ENCODE results near the gene TTLL3. TPM values are rescaled to one million over a fixed set of nuclear protein-coding genes. Genes with fewer than 3 reads are reported as not detected.

TTLL3 gene, protein sequence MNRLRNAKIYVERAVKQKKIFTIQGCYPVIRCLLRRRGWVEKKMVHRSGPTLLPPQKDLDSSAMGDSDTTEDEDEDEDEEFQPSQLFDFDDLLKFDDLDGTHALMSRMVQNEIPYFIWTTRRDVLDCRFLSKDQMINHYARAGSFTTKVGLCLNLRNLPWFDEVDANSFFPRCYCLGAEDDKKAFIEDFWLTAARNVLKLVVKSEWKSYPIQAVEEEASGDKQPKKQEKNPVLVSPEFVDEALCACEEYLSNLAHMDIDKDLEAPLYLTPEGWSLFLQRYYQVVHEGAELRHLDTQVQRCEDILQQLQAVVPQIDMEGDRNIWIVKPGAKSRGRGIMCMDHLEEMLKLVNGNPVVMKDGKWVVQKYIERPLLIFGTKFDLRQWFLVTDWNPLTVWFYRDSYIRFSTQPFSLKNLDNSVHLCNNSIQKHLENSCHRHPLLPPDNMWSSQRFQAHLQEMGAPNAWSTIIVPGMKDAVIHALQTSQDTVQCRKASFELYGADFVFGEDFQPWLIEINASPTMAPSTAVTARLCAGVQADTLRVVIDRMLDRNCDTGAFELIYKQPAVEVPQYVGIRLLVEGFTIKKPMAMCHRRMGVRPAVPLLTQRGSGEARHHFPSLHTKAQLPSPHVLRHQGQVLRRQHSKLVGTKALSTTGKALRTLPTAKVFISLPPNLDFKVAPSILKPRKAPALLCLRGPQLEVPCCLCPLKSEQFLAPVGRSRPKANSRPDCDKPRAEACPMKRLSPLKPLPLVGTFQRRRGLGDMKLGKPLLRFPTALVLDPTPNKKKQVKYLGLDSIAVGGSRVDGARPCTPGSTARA
- total RNA-seq (2022; extraction: Qiagen RNA extraction): 6.0 to 8.3 TPM (median 7.0 TPM) in 5 replicates

DNA sequence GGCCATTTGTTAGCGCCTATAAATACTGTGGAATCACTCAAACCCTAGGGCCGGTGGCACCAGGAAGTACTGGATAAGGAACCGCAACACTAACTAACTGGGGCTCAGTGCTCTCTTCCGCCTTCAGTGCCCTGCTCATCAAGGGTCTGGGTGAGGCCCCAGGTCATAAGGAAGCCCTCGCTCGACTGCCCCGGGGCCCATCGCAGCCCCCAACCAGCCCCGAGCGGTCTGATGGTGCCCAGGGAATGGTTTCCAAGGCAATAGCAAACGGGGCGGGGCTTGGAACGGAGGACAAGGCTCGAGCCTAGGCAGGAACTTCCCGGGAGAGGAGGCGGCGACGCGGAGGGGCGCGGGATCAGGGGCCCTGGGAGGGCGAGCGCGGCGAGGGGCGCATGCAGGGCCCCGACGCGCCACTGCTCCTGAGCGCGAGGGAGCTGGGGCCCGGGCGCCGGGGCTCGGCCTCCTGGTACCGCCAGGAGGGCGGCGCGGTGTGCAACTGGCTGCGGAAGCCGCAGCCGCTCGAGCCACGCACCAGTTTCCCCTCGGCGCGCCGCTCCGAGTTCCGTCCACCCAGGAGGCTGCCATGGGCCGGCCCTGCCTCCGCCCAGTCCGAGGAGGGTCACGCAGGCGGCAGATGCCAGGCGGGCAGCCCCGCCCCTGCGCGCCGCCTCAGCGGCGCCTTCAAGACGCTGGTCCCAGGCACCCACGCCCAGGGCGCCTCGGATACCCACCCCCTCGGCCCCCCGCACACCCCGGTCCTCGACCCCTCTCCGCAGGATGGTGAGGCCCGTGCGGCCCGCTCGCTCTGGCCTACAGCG is at the start of gene TTLL3:
Gene TTLL3, plus strand, starts transcription at position 648 of the 818 bp plus-strand sequence. CDS start 400 bp downstream, outside the sequence.

DNA sequence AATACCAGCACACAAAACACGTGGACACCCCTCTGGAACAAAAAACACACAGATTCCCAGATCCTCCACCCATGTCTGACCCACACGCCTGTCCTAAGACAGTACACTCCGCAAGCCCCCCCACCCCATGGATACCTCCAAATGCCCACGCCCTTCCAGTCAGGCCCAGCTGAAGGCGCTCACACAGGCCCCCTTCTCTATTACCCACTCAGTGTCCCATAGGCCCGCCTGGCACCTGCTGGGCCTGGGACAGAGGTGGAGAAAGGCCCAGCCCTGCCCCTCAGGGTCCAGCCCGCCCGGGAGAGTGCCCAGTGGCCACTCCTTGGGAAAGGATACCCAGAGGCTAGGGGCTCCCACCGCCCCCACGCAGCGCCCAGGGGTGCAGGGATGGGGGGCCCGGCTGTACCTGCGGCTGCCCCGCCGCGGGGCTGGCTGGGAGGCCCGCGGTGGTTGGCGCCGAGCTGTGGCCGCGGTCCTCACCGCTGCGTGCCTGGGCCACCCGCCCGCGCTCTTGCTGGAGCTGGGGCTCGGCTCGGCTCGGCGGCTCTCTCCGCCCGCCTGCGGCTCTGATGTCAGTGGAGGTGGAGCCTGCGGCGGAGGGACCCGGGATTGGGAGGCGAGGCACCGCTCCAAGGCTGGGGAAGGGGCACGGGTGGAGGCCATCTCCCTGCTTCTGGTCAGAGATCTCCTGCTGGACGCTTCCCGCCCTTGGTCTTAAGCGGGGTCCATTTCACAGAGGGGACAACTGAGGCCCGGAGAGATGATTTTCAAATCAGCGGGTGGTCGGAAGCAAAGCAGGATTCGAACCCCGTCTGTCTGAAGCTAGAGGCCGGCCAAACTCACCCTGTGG is 40.4 kb upstream of the TTLL3 start, which contains the start of gene CAMK1:
Gene CAMK1, minus strand, starts transcription at position 522 of the 850 bp plus-strand sequence. CDS start 2,198 bp downstream, outside the sequence.

DNA sequence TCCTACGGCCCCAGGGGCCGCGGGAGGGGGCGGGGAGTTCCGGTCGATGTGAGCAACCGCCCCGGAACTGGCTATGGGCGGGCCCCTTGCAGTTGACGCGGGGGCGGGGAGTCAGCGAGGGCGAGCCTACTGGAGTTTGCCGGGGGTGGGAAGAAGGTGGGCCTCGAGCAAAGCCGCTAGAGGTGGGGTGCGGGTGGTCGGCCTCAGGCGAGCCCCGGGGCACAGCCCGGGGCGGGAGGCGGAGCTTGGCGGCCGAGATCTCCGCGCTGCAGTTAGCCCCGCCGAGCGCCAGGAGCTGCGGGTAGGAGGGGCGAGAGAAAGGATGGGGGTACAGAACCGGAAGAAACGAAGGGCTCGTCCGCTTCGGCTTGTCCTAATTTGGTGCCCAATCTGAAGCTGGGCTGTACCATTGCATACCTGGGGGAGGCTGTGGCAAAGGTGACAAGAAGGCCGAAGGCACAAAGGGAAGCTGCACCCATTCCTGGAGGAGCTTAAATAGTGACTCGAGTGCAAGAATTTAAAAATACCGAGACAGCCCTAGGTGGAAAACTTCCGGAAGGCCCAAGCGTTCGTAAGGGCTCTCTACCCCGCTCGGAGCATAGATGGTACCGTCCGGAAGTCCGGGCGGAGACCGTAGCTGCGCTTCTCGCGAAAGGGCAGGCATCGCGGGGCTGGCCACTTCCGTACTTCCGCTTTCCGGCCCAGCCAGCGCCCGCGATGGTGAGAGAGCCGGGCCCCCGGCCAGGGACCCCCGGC is 17.5 kb upstream of the TTLL3 start, which contains the start of the genes ARPC4 and TADA3:
Gene ARPC4, plus strand, starts transcription at position 678 of the 756 bp plus-strand sequence. Its CDS starts 40 bp downstream, at position 718.
Gene TADA3, minus strand, starts transcription at position 69 of the 756 bp plus-strand sequence. CDS start 1,007 bp downstream, outside the sequence.

DNA sequence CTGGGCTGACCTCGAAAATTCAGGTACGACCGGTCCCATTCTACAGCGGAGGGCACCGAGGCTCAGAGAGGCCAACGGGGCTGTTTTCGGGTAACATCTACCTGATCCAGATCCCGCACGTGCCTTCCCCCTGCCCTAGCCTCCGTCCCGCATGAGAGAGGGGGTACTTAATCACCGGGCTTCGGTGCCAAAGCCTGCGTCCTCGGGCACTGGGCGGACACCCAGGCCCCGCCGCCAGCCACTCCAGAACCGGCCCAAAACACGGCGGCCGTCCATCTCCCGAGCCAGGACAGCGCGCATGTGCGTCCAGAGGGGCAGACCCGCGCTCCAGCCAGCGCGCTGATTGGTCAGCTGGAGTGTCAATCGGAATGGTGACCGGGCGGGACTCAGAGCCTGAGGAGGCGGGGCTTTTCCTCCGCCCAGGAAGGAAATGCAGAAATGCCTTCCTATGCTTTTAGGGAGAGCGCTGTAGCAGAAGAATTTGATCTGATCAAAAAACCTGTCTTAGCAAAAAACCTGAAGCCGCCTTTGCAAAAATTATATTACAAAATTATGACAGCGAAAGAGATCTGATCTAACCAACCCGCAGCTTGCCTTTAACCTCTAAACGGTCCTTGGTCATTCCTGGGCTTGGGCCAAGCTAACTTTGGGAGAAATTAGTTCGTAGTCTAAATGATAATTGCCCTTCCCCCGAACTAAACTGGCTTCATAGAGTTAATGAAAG is 33.8 kb downstream of the TTLL3 start, which contains the start of gene RPUSD3:
Gene RPUSD3, minus strand, starts transcription at position 294 of the 724 bp plus-strand sequence. Its CDS starts 18 bp downstream, at position 276.

DNA sequence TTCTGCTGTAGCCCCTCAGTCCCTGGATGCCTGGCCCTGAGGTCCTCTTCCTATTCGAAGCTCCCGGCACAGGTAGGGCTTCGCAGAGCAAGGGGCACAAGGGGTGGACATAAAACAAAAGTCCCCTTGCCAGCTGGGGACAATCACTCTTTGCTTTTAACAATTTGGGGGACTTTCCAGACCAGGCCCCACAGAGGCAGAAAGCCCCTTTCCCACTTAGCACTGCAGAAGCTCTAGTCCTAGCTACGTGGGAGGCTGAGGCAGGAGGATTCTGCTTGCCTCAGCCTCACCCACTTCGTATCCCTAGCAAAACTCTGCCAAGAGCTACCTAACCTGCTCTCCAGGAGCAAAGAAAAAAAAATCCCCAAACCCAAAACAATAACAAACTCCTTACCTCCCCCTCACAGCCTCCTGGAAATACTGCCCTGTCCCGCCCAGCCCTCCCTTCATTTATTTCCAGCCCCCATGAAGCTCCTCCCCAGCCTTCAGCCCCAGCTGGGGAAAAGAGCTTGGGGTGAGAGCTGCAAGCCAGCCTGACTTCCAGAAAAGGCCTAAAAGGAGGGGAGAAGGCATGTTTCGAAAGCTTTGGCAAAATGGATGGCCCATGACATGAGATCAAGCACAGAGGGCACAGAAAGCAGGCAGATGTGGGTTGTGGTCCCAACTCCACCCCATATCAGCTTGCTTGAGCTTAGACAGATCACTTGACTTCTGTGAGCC is 69.9 kb downstream of the TTLL3 start, which contains the start of gene CIDEC:
Gene CIDEC, minus strand, starts transcription at position 424 of the 720 bp plus-strand sequence. CDS start 1,767 bp downstream, outside the sequence.

Other genes with a start within 250 kb of the TTLL3 start
- gene MTMR14, start 160.8 kb upstream of the TTLL3 start, total RNA-seq (2022; extraction: Qiagen RNA extraction): 27.6 to 30.7 TPM (median 28.2 TPM) in 5 replicates
- 0.15 to 0.31 TPM (median 0.17 TPM) in 3 of 5 replicates, not detected in the others for gene CPNE9, start 106.4 kb upstream of the TTLL3 start, total RNA-seq (2022; extraction: Qiagen RNA extraction)
- 17.6 to 20.3 TPM (median 18.6 TPM) in 5 replicates for gene BRPF1, start 78.5 kb upstream of the TTLL3 start, total RNA-seq (2022; extraction: Qiagen RNA extraction)
- 12.7 to 21.2 TPM (median 16.9 TPM) in 5 replicates for gene OGG1, start 60.3 kb upstream of the TTLL3 start, total RNA-seq (2022; extraction: Qiagen RNA extraction)
- gene CAMK1, start 40.3 kb upstream of the TTLL3 start, total RNA-seq (2022; extraction: Qiagen RNA extraction): 12.3 to 18.0 TPM (median 16.3 TPM) in 5 replicates
- 54.5 to 60.5 TPM (median 59.9 TPM) in 5 replicates for gene TADA3, start 17.8 kb upstream of the TTLL3 start, total RNA-seq (2022; extraction: Qiagen RNA extraction)
- 153 to 231 TPM (median 158 TPM) in 5 replicates for gene ARPC4, start 17.2 kb upstream of the TTLL3 start, total RNA-seq (2022; extraction: Qiagen RNA extraction)
- gene RPUSD3, start 33.7 kb downstream of the TTLL3 start, total RNA-seq (2022; extraction: Qiagen RNA extraction): 50.4 to 59.0 TPM (median 55.8 TPM) in 5 replicates
- gene CIDEC, start 70.0 kb downstream of the TTLL3 start, total RNA-seq (2022; extraction: Qiagen RNA extraction): 50.4 to 66.9 TPM (median 56.5 TPM) in 5 replicates
- 82.2 to 95.8 TPM (median 93.2 TPM) in 5 replicates for gene JAGN1, start 80.3 kb downstream of the TTLL3 start, total RNA-seq (2022; extraction: Qiagen RNA extraction)
- gene IL17RE, start 92.6 kb downstream of the TTLL3 start, total RNA-seq (2022; extraction: Qiagen RNA extraction): 1.2 to 1.7 TPM (median 1.4 TPM) in 5 replicates
- gene IL17RC, start 106.8 kb downstream of the TTLL3 start, total RNA-seq (2022; extraction: Qiagen RNA extraction): 25.4 to 34.2 TPM (median 31.6 TPM) in 5 replicates
- 10.5 to 14.9 TPM (median 13.2 TPM) in 5 replicates for gene CRELD1, start 123.6 kb downstream of the TTLL3 start, total RNA-seq (2022; extraction: Qiagen RNA extraction)
- 1.2 to 1.9 TPM (median 1.7 TPM) in 5 replicates for gene PRRT3, start 142.1 kb downstream of the TTLL3 start, total RNA-seq (2022; extraction: Qiagen RNA extraction)
- gene EMC3, start 176.6 kb downstream of the TTLL3 start, total RNA-seq (2022; extraction: Qiagen RNA extraction): 105 to 146 TPM (median 111 TPM) in 5 replicates
- 17.2 to 20.1 TPM (median 18.7 TPM) in 5 replicates for gene FANCD2, start 216.2 kb downstream of the TTLL3 start, total RNA-seq (2022; extraction: Qiagen RNA extraction)